Small intestine (tissue), 7 donors: Measurements from ENCODE around the gene ATP2A2. TPM values are rescaled to one million over a fixed set of nuclear protein-coding genes. Genes with fewer than 3 reads are reported as not detected.
A peak's percentile ranks its signal among the peaks of the same experiment; 100 is the strongest.

ENCODE experiments used
- DNase-seq, 2 donors: peaks; one replicate each; pipeline versions ENCODE4 v3.0.0 to v3.0.0-alpha.2; 2013
- FAIRE-seq: peaks from 2 replicates; lab custom pipeline; 2012; peaks lifted over from hg19 to GRCh38; lab: Jason Lieb, UNC
- H3K27ac ChIP-seq, 3 donors: one replicate each; pipeline ENCODE4 v1.5.1; 2013; ENCODE audit warnings: low read length in 2 of 3, mild to moderate bottlenecking in 2 of 3, control low read depth in 1 of 3, inconsistent platforms in 1 of 3, low read depth in 1 of 3, moderate library complexity in 1 of 3
- H3K27me3 ChIP-seq, 3 donors: one replicate each; pipeline ENCODE4 v1.6.1; 2013; ENCODE audit warnings: low read length in 3 of 3, inconsistent platforms in 1 of 3; ENCODE audit not compliant: control insufficient read depth in 3 of 3, insufficient read depth in 3 of 3
- H3K36me3 ChIP-seq, 3 donors: one replicate each; pipeline ENCODE4 v1.6.1; 2013; ENCODE audit warnings: low read length in 3 of 3, inconsistent platforms in 1 of 3, low read depth in 1 of 3, mild to moderate bottlenecking in 1 of 3, moderate library complexity in 1 of 3; ENCODE audit not compliant: control insufficient read depth in 3 of 3, insufficient read depth in 2 of 3
- H3K4me1 ChIP-seq, 3 donors: one replicate each; pipeline ENCODE4 v1.6.1; 2013; ENCODE audit warnings: low read length in 2 of 3, inconsistent platforms in 1 of 3, low read depth in 1 of 3, mild to moderate bottlenecking in 1 of 3, moderate library complexity in 1 of 3; ENCODE audit not compliant: control insufficient read depth in 3 of 3, insufficient read depth in 2 of 3
- H3K4me3 ChIP-seq, 3 donors: one replicate each; pipeline ENCODE4 v1.5.1; 2013; ENCODE audit warnings: low read length in 3 of 3, control low read depth in 1 of 3, inconsistent platforms in 1 of 3, low read depth in 1 of 3, mild to moderate bottlenecking in 1 of 3, moderate library complexity in 1 of 3
- H3K9me3 ChIP-seq, 2 donors: one replicate each; pipeline ENCODE4 v1.6.1; 2013; ENCODE audit warnings: low read depth in 1 of 2, low read length in 1 of 2; ENCODE audit not compliant: control insufficient read depth in 2 of 2, insufficient read depth in 1 of 2
- WGBS, 3 donors: extraction: QIAGEN DNeasy Blood & Tissue Kit; methylation state at CpG; one replicate each; pipeline ENCODE4 v1.1.7; 2013; 5-methylcytosine and 5-hydroxymethylcytosine counted together
- polyA plus RNA-seq, 4 donors: library from polyadenylated mRNA; stranded (reverse) in 3 of 4; unstranded in 1 of 4; fragments of 200-250 nt in 3 of 4; fragments of 120-200 nt in 1 of 4; gene quantifications; one replicate each; pipeline versions ENCODE4 v1.2.1 to v1.2.3, GENCODE V29; 2013
- donor health status: healthy with polysubstance abuse.
- donor health status: control.
- donor health status: control.
- donor health status: Bipolar disorder and iron deficiency.
- donor health status: healthy.

ATP2A2 gene
- polyA plus RNA-seq, 4 donors = 14.8 to 134 (median 61.2) TPM

DNA sequence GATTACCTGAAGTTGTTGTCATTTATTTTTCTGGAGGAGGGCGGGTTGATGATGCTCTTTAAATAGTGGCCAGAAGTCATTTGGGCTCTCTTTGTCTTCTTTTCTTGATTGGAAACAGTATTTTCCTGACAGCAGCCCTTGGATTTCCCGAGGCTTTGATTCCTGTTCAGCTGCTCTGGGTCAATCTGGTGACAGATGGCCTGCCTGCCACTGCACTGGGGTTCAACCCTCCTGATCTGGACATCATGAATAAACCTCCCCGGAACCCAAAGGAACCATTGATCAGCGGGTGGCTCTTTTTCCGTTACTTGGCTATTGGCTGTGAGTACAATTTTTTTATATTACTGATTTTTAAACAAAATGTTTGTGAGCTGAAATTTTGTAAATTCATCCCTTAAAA lies 62.1 kb downstream of the ATP2A2 start:
- Histone ChIP-seq H3K4me3 (no peak overlapping the region), H3K9me3 (no peaks in the 10 kb centered on the region), H3K4me1 (no peaks in the 10 kb centered on the region), H3K27ac (no peak overlapping the region), H3K36me3 (peaks cover 33 to 70% (median 66%) of the 10 kb centered on the region in 3 donors), H3K27me3 (no peaks in the 10 kb centered on the region)
- 88 to 95% (median 95%) methylated on average over 5 of the region's 5 CpGs for WGBS, 3 donors
- no peak for DNase-seq
- no peak for FAIRE-seq

DNA sequence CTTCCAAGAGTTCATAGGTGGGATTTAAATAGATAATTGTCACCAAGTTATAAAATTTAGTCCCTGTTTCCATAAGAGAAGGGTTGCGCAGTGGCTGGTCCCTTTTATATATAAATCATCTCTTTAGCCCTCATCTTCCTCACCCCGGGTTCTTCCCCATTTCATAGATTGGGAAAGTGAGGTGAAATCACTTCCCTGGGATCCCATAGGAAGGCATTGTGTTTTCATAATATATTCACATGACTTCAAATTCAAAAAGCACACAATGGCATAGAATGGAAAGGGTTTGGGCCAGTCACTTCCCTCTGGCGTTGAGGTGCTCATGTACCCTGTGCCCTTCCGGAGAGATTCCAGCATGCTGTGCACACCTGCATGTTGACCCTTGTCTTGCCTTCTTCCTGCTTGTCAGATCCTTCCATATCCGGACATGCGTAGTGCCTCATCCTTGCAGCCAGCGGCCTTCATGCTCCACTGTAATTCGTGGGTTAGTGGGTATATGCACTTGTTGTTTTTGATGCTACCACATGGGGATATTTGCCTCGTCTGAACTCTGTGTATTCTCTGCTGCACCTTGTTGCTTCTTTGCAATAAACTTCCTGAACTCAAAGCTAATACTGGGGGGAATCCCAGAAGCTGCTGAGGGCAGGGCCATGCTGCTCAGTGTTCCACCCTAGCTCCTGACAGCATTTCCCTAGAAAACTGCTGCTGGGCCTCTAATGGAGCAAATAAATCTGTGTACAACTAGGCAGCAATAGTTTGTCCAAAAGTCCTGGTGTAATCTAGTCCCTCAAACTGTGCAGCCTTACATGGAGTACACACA lies 62.9 kb downstream of the ATP2A2 start:
- 85 to 93% (median 89%) methylated on average over 9 of the region's 9 CpGs for WGBS, 3 donors
- FAIRE-seq = no peak
- Histone ChIP-seq H3K27ac (no peak overlapping the region), H3K4me3 (no peak overlapping the region), H3K27me3 (no peaks in the 10 kb centered on the region), H3K9me3 (no peaks in the 10 kb centered on the region), H3K36me3 (peaks cover 33 to 71% (median 68%) of the 10 kb centered on the region in 3 donors), H3K4me1 (no peaks in the 10 kb centered on the region)
- no peak for DNase-seq

DNA sequence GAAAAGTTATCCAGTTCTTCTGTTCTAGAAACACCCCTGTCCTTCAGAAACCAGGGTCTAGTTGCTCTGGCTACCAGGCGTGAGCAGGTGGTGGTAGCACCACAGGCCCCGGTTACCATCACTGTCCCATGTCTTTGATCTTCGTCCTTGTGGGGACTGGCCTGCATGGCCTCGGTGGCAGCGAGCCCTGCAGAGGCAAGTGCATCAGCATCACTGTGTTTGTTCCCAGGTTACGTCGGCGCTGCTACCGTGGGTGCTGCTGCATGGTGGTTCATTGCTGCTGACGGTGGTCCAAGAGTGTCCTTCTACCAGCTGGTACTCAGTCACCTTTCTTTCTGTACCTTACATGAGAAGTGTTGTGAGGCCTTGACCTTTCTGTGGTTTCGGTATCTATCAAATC lies 63.6 kb downstream of the ATP2A2 start:
- WGBS, 3 donors = 93 to 95% (median 93%) methylated on average over 11 of the region's 11 CpGs
- DNase-seq (no peak), FAIRE-seq (no peak)
- H3K4me1 ChIP-seq = no peaks in the 10 kb centered on the region
- no peak overlapping the region for H3K27ac ChIP-seq
- H3K36me3 ChIP-seq = peaks cover 33 to 75% (median 64%) of the 10 kb centered on the region in 3 donors
- H3K27me3 ChIP-seq = no peaks in the 10 kb centered on the region
- H3K9me3 ChIP-seq = no peaks in the 10 kb centered on the region
- H3K4me3 ChIP-seq = no peak overlapping the region

DNA sequence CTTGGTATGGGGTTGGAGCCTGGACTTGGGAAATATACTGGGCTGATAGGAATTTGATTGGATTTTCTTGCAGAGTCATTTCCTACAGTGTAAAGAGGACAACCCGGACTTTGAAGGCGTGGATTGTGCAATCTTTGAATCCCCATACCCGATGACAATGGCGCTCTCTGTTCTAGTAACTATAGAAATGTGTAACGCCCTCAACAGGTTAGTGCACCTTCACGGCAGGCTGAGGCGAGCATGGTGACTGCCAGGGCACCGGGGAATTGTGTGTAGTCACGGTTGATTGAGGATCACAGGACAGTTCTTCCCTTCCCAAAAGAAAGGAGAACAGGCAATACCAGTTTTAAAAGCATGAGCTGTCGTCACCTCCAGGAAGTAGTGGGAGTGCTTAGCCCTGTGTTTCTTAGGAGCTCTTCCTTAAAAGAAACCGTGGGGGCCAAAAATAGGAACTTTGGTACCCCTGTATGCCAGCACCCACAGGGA lies 64.2 kb downstream of the ATP2A2 start:
- Histone ChIP-seq H3K4me3 (no peak overlapping the region), H3K36me3 (peaks cover 33 to 75% (median 64%) of the 10 kb centered on the region in 3 donors), H3K4me1 (no peaks in the 10 kb centered on the region), H3K9me3 (no peaks in the 10 kb centered on the region), H3K27me3 (no peaks in the 10 kb centered on the region), H3K27ac (peak overlapping the region in 1 of 3 donors; percentile 6)
- 49 to 55% (median 53%) methylated on average over 11 of the region's 11 CpGs for WGBS, 3 donors
- DNase-seq (peak in 1 of 2 donors; percentile 33), FAIRE-seq (no peak)

DNA sequence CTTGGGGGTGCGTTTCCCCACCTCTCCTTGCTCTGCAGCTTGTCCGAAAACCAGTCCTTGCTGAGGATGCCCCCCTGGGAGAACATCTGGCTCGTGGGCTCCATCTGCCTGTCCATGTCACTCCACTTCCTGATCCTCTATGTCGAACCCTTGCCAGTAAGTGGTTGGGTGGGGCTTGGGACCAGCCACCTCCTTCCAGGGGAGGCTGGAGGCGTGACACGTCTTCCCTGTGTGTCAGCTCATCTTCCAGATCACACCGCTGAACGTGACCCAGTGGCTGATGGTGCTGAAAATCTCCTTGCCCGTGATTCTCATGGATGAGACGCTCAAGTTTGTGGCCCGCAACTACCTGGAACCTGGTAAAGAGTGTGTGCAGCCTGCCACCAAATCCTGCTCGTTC lies 64.9 kb downstream of the ATP2A2 start:
- 86 to 91% (median 90%) methylated on average over 12 of the region's 12 CpGs for WGBS, 3 donors
- no peak overlapping the region for H3K4me3 ChIP-seq
- no peak for FAIRE-seq
- H3K4me1 ChIP-seq = no peaks in the 10 kb centered on the region
- no peaks in the 10 kb centered on the region for H3K27me3 ChIP-seq
- H3K27ac ChIP-seq = peak overlapping the region in 1 of 3 donors; percentile 6
- DNase-seq = no peak
- H3K9me3 ChIP-seq = no peaks in the 10 kb centered on the region
- peaks cover 29 to 70% (median 59%) of the 10 kb centered on the region in 3 donors for H3K36me3 ChIP-seq

DNA sequence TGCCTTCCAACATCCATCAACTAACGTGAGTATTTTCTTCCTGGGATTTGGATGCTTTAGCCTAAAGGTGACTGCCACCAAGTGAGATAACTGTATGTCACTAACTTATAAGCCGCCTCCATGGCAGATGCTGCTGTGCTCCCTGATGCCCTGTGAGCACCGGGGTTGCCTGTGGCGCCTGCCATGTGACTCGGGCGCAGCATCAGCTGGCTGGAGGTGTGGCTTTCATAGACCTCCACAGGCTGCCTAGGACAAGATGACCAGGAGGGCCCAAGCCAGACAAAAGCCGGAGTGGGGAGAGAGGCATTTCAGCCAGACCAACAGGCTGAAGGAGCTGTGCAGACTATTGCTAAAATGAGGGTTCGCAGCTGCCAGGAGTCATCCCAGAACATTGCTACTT lies 66.7 kb downstream of the ATP2A2 start:
- Histone ChIP-seq H3K4me1 (no peaks in the 10 kb centered on the region), H3K9me3 (no peaks in the 10 kb centered on the region), H3K27me3 (no peaks in the 10 kb centered on the region), H3K36me3 (peaks cover 17 to 60% (median 48%) of the 10 kb centered on the region in 3 donors), H3K27ac (no peak overlapping the region), H3K4me3 (no peak overlapping the region)
- FAIRE-seq = no peak
- no peak for DNase-seq
- 92 to 95% (median 93%) methylated on average over 8 of the region's 8 CpGs for WGBS, 3 donors

DNA sequence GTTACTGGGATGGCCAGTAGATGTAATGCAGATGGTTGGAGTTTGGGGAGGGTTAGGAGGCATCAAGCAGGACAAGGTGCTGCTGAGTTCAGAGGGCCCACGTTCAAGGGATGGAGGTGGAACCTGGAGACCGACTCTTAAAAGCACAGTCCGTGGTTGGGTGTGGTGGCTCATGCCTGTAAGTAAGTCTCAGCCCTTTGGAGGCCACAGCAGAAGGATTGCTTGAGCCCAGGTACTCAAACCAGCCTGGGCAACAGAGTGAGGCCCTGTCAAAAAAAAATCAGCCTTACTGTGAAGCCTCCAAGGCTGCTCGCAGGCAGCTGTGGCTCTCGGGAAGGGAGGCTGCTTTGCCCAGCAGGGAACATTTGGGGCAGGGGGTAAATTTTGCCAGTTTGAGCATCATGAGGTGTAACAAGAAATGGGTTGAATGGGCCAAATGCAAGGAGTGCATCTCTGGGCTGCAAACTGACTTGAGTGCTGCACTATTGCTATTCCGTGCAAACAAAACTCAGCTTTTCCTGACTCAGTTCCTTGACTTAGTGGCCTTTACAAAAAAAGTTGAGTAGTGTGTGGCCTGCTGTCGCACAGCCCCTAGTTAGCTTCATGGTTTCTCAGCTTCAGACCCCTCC lies 67.5 kb downstream of the ATP2A2 start:
- WGBS, 3 donors = 91 to 94% (median 92%) methylated on average over 7 of the region's 7 CpGs
- Histone ChIP-seq H3K27ac (no peak overlapping the region), H3K36me3 (peaks cover 13 to 55% (median 43%) of the 10 kb centered on the region in 3 donors)

DNA sequence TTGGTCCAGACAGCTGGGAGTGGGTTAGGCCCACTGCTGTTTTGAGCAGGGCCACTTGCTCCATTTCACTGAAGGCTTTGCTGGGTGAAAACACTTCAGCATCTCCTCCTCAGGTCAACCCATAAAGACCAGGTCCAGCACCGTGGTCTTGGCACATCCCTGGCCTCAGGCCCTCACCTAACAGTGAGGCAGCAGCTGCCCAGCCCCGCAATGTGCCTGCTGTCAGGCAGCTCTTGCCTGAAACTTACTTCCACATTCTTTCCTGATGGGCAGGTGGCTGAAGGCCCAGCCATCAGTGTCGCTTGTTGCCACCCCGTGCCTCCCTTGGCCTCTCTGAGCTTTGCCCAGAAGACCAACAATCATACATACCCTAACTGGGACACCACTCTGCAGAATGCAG lies 68.0 kb downstream of the ATP2A2 start:
- FAIRE-seq (no peak), DNase-seq (no peak)
- 83 to 91% (median 85%) methylated on average over 4 of the region's 4 CpGs for WGBS, 3 donors
- H3K27ac ChIP-seq = no peak overlapping the region
- H3K4me1 ChIP-seq = no peaks in the 10 kb centered on the region
- no peaks in the 10 kb centered on the region for H3K9me3 ChIP-seq
- no peak overlapping the region for H3K4me3 ChIP-seq
- H3K27me3 ChIP-seq = no peaks in the 10 kb centered on the region
- H3K36me3 ChIP-seq = peaks cover 13 to 51% (median 37%) of the 10 kb centered on the region in 3 donors

More for the DNA sequence above, 67.5 kb downstream of the ATP2A2 start:
- no peaks in the 10 kb centered on the region for H3K4me1 ChIP-seq
- H3K27me3 ChIP-seq = no peaks in the 10 kb centered on the region
- H3K4me3 ChIP-seq = no peak overlapping the region
- no peaks in the 10 kb centered on the region for H3K9me3 ChIP-seq
- no peak for DNase-seq
- no peak for FAIRE-seq
